ENCODE results near the gene CARS1.

GRCh38 chr11:3036419-3036818, 20.8 kb downstream of the CARS1 start:
- TF ChIP-seq CTCF (IDR thresholded peaks at IDR 0.05) (no peak), MXI1 (IDR thresholded peaks at IDR 0.05; ENCODE audit: low read depth, low read length) (no peak), USF2 (IDR thresholded peaks at IDR 0.05; ENCODE audit: borderline replicate concordance, low read depth, low read length) (no peak), EZH2phosphoT487 (IDR thresholded peaks at IDR 0.05; ENCODE audit: borderline replicate concordance, low read depth) (no peak), CHD2 (IDR thresholded peaks at IDR 0.05; ENCODE audit: low read length, partially characterized antibody) (no peak), RFX5 (IDR thresholded peaks at IDR 0.05; ENCODE audit: low read length) (no peak), TCF12 (IDR thresholded peaks at IDR 0.05) (no peak)
